Esophagus squamous epithelium (tissue), 5 donors: Measurements from ENCODE around the gene NKD1. TPM values are rescaled to one million over a fixed set of nuclear protein-coding genes. Genes with fewer than 3 reads are reported as not detected.
"Not testable (repeated sequence)": the region's sequence is repeated elsewhere in the genome, so short reads cannot be mapped to it uniquely, and the experiment has no call there.

ENCODE experiments used
- DNase-seq: peaks from one replicate; lab custom pipeline; 2025; lab: John Stamatoyannopoulos, UW
- H3K27ac ChIP-seq, 4 donors: fragments of 200-600 bp; sonication (generic); one replicate each; pipeline ENCODE4 v1.5.1; 2016 to 2019; ENCODE audit warnings: mild to moderate bottlenecking in 1 of 4
- H3K27me3 ChIP-seq, 4 donors: fragments of 200-600 bp; sonication (generic); 1 replicate in 3 of 4; 2 replicates in 1 of 4; pipeline versions ENCODE4 v1.5.1 to v1.6.0; 2017 to 2021; ENCODE audit warnings: antibody characterized with exemption in 1 of 4
- H3K36me3 ChIP-seq, 3 donors: fragments of 200-600 bp; sonication (generic); one replicate each; pipeline ENCODE4 v1.5.1; 2016 to 2019
- H3K4me1 ChIP-seq, 3 donors: fragments of 200-600 bp; sonication (generic); one replicate each; pipeline ENCODE4 v1.5.1; 2017 to 2019
- H3K4me3 ChIP-seq, 4 donors: fragments of 200-600 bp; sonication (generic); 1 replicate in 3 of 4; 2 replicates in 1 of 4; pipeline ENCODE4 v1.5.1; 2016 to 2019; ENCODE audit warnings: mild to moderate bottlenecking in 2 of 4, moderate library complexity in 1 of 4
- H3K9me3 ChIP-seq, 3 donors: fragments of 200-600 bp; sonication (generic); one replicate each; pipeline ENCODE4 v1.5.1; 2016 to 2019
- POLR2A ChIP-seq, 4 donors: fragments of 450-650 bp; IDR thresholded peaks; one replicate each; pipeline ENCODE4 v1.6.1; 2017; ENCODE audit warnings: antibody characterized with exemption in 4 of 4, mild to moderate bottlenecking in 4 of 4, moderate library complexity in 3 of 4
- WGBS, 2 donors: methylation state at CpG; one replicate each; pipeline ENCODE4 v1.1.5; 2018; 5-methylcytosine and 5-hydroxymethylcytosine counted together
- intact Hi-C: fragments of 100-400 bp; cut with DNase I; formaldehyde crosslinking; loops from one replicate; pipeline ENCODE4 v1.15.0; 2022
- total RNA-seq, 4 donors: library from RNA; depleted of rRNA; stranded (reverse); fragments of >200 nt; gene quantifications; one replicate each; pipeline ENCODE4 v1.1.0, GENCODE V29; 2016
- TF ChIP-seq, protein P1 (sequence below), 6 experiments: fragments of 450-650 bp in 4 of 6; fragments of 200-600 bp in 2 of 6; sonication (generic) in 2 of 6; IDR thresholded peaks; one replicate each; pipeline ENCODE4 v1.5.1; 2016 to 2019; ENCODE audit warnings: antibody characterized with exemption in 6 of 6, mild to moderate bottlenecking in 4 of 6, moderate library complexity in 4 of 6
- donor health status: DM: yes; HTN: yes; CAD: no.

The NKD1 gene
- total RNA-seq, 4 donors from 2014 or later = 1.1 to 10.5 (median 3.1) TPM

DNA sequence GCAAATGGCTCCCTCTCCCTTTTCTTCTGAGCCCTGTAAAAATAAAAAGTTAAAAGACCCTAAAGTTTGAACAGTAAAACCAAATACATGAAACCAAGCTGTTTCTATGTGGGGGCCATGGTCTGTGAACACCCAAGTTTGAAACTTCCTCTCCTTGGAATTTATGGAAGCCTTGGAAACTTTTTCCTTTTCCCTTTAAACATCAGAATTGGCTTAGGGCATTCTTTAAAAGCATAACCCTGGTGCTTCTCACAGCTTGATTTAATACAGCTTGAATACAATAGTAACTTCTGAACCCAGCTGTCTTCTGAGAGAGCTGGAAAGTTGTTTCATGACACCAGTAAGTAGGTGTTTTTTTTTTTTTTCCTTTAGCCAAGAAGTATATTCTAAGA, 26.5 kb downstream of the NKD1 start:
- DNase-seq = no peak
- intact Hi-C loops = no loop called here
- H3K36me3 ChIP-seq = no peaks in the 10 kb centered on the region
- no peaks in the 10 kb centered on the region for H3K27me3 ChIP-seq
- H3K9me3 ChIP-seq = no peaks in the 10 kb centered on the region
- TF ChIP-seq POLR2A (IDR thresholded peaks at IDR 0.05) = no peak
- TF ChIP-seq, protein P1, sequence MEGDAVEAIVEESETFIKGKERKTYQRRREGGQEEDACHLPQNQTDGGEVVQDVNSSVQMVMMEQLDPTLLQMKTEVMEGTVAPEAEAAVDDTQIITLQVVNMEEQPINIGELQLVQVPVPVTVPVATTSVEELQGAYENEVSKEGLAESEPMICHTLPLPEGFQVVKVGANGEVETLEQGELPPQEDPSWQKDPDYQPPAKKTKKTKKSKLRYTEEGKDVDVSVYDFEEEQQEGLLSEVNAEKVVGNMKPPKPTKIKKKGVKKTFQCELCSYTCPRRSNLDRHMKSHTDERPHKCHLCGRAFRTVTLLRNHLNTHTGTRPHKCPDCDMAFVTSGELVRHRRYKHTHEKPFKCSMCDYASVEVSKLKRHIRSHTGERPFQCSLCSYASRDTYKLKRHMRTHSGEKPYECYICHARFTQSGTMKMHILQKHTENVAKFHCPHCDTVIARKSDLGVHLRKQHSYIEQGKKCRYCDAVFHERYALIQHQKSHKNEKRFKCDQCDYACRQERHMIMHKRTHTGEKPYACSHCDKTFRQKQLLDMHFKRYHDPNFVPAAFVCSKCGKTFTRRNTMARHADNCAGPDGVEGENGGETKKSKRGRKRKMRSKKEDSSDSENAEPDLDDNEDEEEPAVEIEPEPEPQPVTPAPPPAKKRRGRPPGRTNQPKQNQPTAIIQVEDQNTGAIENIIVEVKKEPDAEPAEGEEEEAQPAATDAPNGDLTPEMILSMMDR (IDR thresholded peaks at IDR 0.05) = no peak
- no peak overlapping the region for H3K4me3 ChIP-seq
- peak overlapping the region; percentile 51 to 82 (median 78) for H3K27ac ChIP-seq
- H3K4me1 ChIP-seq = peaks cover 8 to 49% (median 13%) of the 10 kb centered on the region in 3 donors

- intact Hi-C loops = no loop called here
- H3K9me3 ChIP-seq = no peaks in the 10 kb centered on the region
- H3K27me3 ChIP-seq = no peaks in the 10 kb centered on the region
- no peaks in the 10 kb centered on the region for H3K36me3 ChIP-seq
- TF ChIP-seq, protein P1 (IDR thresholded peaks at IDR 0.05) = no peak
- TF ChIP-seq POLR2A (IDR thresholded peaks at IDR 0.05) = no peak
- WGBS, 2 donors = 90 to 100% methylated on average over 1 to 2 of the region's 2 CpGs
- H3K4me1 ChIP-seq = peaks cover 8 to 57% (median 18%) of the 10 kb centered on the region in 3 donors
- DNase-seq = no peak
- H3K4me3 ChIP-seq = no peak overlapping the region
- H3K27ac ChIP-seq = peak overlapping the region; percentile 24 to 82 (median 66)
These were observed 27.5 kb downstream of the NKD1 start for GRCh38 chr16:50575743-50576142.

GRCh38 chr16:50576403-50577113, 28.4 kb downstream of the NKD1 start:
- no peaks in the 10 kb centered on the region for H3K9me3 ChIP-seq
- peaks cover 13 to 61% (median 22%) of the 10 kb centered on the region in 3 donors for H3K4me1 ChIP-seq
- no peak for DNase-seq
- H3K36me3 ChIP-seq = no peaks in the 10 kb centered on the region
- TF ChIP-seq, protein P1 (IDR thresholded peaks at IDR 0.05) = no peak
- no peak for TF ChIP-seq POLR2A (IDR thresholded peaks at IDR 0.05)
- 91 to 95% methylated on average over 2 of the region's 3 CpGs for WGBS, 2 donors
- H3K27me3 ChIP-seq = no peaks in the 10 kb centered on the region
- H3K27ac ChIP-seq = peak overlapping the region in 1 of 4 donors; percentile 82
- H3K4me3 ChIP-seq = no peak overlapping the region
- intact Hi-C loops = no loop called here

DNA sequence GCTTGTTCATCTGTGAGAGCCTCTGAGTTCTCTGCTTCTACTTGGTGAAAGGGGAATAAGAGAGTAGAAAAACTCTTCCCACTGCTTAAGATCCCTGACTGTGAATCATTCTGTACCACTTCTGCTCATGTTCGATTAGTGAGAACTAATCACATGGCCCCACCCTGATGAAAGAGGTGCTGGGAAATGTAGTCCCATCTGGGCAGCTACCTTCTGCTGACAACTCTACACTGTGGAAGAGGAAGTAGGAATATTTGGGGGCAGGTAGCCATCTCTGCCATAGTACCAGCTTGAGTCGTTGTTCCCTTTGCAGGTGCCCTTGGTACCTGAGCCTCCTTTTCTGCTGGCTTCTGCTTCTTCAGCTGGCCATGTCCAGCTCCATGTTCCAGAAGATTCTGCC, 29.9 kb downstream of the NKD1 start:
- peaks cover 15 to 69% (median 24%) of the 10 kb centered on the region in 3 donors for H3K4me1 ChIP-seq
- no peaks in the 10 kb centered on the region for H3K36me3 ChIP-seq
- no peak for DNase-seq
- intact Hi-C loops = no loop called here
- H3K9me3 ChIP-seq = no peaks in the 10 kb centered on the region
- TF ChIP-seq, protein P1 (IDR thresholded peaks at IDR 0.05) = no peak
- no peak for TF ChIP-seq POLR2A (IDR thresholded peaks at IDR 0.05)
- no peak overlapping the region for H3K27ac ChIP-seq
- WGBS, 2 donors = 49 to 50% methylated on average over 2 of the region's 2 CpGs
- no peak overlapping the region for H3K4me3 ChIP-seq
- H3K27me3 ChIP-seq = no peaks in the 10 kb centered on the region

DNA sequence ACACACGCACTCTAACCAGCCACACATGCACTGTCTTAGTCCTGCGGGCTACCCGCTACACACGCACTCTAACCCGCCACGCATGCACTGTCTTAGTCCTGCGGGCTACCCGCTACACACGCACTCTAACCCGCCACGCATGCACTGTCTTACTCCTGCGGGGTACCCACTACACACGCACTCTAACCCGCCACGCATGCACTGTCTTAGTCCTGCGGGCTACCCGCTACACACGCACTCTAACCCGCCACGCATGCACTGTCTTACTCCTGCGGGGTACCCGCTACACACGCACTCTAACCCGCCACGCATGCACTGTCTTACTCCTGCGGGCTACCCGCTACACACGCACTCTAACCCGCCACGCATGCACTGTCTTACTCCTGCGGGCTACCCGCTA, 31.2 kb downstream of the NKD1 start:
- peaks cover 12 to 67% (median 19%) of the 10 kb centered on the region in 3 donors for H3K4me1 ChIP-seq
- WGBS, 2 donors = 96 to 97% methylated on average over 32 of the region's 32 CpGs
- H3K27ac ChIP-seq, H3K27me3 ChIP-seq, H3K9me3 ChIP-seq, DNase-seq, H3K4me3 ChIP-seq, H3K36me3 ChIP-seq, intact Hi-C loops: not testable (repeated sequence)
